Testis (tissue), 2 donors: ENCODE results near the gene LRP2.

Source experiments
- CTCF ChIP-seq, 3 experiments: fragments of 450-650 bp in 2 of 3; fragments of 200-600 bp in 1 of 3; sonication (generic) in 1 of 3; IDR thresholded peaks; one replicate each; pipeline ENCODE4 v1.5.1; 2016 to 2019; ENCODE audit warnings: antibody characterized with exemption in 3 of 3, mild to moderate bottlenecking in 2 of 3, moderate library complexity in 1 of 3
- POLR2A ChIP-seq: fragments of 450-650 bp; IDR thresholded peaks from one replicate; pipeline ENCODE4 v1.6.1; 2017; ENCODE audit warnings: antibody characterized with exemption, mild to moderate bottlenecking, moderate library complexity

DNA sequence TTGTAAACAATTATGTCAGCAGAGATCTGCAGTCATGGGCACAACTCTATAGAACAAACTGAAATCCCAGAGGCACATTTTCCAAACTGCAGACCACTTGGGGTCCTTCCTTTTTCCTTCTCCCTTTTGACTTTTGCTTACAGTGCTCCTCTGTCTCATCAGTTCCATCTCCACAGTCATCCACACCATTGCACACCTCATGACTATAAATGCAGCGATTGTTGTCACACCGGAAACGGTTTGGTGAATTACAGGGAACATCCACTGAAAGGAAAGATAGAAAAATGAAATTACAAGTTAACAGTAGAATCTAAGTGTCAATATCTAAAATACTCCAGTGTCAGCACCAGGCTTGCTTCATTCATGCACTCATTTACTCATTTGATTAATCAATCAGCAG, 196.5 kb downstream of the LRP2 start:
- TF ChIP-seq POLR2A (no peak), CTCF (IDR thresholded peaks at IDR 0.05) (no peak)
